Adrenal gland (tissue), 5 donors: ENCODE measurements around the gene FGF14.

ENCODE experiments used
- CTCF ChIP-seq, 6 experiments: fragments of 450-650 bp in 4 of 6; fragments of 200-600 bp in 2 of 6; sonication (generic) in 1 of 6; IDR thresholded peaks; 1 replicate in 5 of 6; 2 replicates in 1 of 6; pipeline versions ENCODE4 v1.5.1 to v1.8.0; 2016 to 2021; ENCODE audit warnings: antibody characterized with exemption in 6 of 6, mild to moderate bottlenecking in 2 of 6, moderate library complexity in 1 of 6
- POLR2A ChIP-seq, 2 donors: fragments of 450-650 bp; IDR thresholded peaks; one replicate each; pipeline ENCODE4 v1.6.1; 2017; ENCODE audit warnings: antibody characterized with exemption in 2 of 2, mild to moderate bottlenecking in 2 of 2, moderate library complexity in 1 of 2
- donor health status: DM: no; HTN: no; CAD: no.

GRCh38 chr13:102395939-102396338 lies 5.9 kb downstream of the FGF14 start:
- TF ChIP-seq CTCF (IDR thresholded peaks at IDR 0.05) = no peak
- TF ChIP-seq POLR2A (IDR thresholded peaks at IDR 0.05) = no peak
